Activated CD8-positive, alpha-beta memory T cell treated with anti-CD3 and anti-CD28 coated beads for 48 hours (primary cell): ENCODE measurements around the gene TMEM184B.

Source experiments
- DNase-seq, 3 experiments: peaks; one replicate each; pipeline ENCODE4 v3.0.0-alpha.2; 2020; ENCODE audit warnings: low read depth in 2 of 3, low spot score in 2 of 3

The TMEM184B gene

GRCh38 chr22:38207898-38208432 is 64.8 kb downstream of the TMEM184B start:
- no peak for DNase-seq

- no peak for DNase-seq
Observed at GRCh38 chr22:38205261-38206128, 67.3 kb downstream of the TMEM184B start.

GRCh38 chr22:38204784-38205183 is 68.0 kb downstream of the TMEM184B start:
- no peak for DNase-seq

GRCh38 chr22:38203855-38204514 is 68.8 kb downstream of the TMEM184B start:
- no peak for DNase-seq

- DNase-seq: no peak
Observed at GRCh38 chr22:38203090-38203810, 69.6 kb downstream of the TMEM184B start.

GRCh38 chr22:38202437-38203089 is 70.2 kb downstream of the TMEM184B start:
- DNase-seq: peak in 1 of 3 experiments; percentile 30

GRCh38 chr22:38201711-38202436 is 70.9 kb downstream of the TMEM184B start, which contains the start of gene MAFF:
Gene MAFF, plus strand, starts transcription at chr22:38201994. Its CDS starts 11,860 bp downstream, at chr22:38213854.
- peak; percentile 85 to 91 (median 87) for DNase-seq

GRCh38 chr22:38201371-38201710 is 71.5 kb downstream of the TMEM184B start:
- DNase-seq: no peak

GRCh38 chr22:38199826-38200559 is 72.8 kb downstream of the TMEM184B start:
- DNase-seq: no peak

GRCh38 chr22:38196791-38197419 is 75.9 kb downstream of the TMEM184B start:
- DNase-seq: no peak

- DNase-seq: no peak
Observed at GRCh38 chr22:38193580-38193979, 79.2 kb downstream of the TMEM184B start.

GRCh38 chr22:38192475-38192863 is 80.3 kb downstream of the TMEM184B start:
- no peak for DNase-seq

GRCh38 chr22:38191731-38192474 is 80.9 kb downstream of the TMEM184B start:
- DNase-seq: no peak

GRCh38 chr22:38191055-38191454 is 81.8 kb downstream of the TMEM184B start:
- DNase-seq: no peak

- no peak for DNase-seq
Observed at GRCh38 chr22:38190581-38190980, 82.2 kb downstream of the TMEM184B start.

GRCh38 chr22:38189104-38189503 is 83.7 kb downstream of the TMEM184B start:
- no peak for DNase-seq

- no peak for DNase-seq
Observed at GRCh38 chr22:38187413-38188212, 85.2 kb downstream of the TMEM184B start.

- no peak for DNase-seq
Observed at GRCh38 chr22:38186429-38186828, 86.4 kb downstream of the TMEM184B start.
